Activated T-cell treated with anti-CD3 and anti-CD28 coated beads, Interleukin-2, amount 50 U/mL, for 1 hour (primary cell): ENCODE measurements around the gene DPM2.
A peak's percentile ranks its signal among the peaks of the same experiment; 100 is the strongest.

ENCODE experiments used
- DNase-seq: peaks from one replicate; pipeline ENCODE4 v3.0.0-alpha.2; 2020

The DPM2 gene

DNA sequence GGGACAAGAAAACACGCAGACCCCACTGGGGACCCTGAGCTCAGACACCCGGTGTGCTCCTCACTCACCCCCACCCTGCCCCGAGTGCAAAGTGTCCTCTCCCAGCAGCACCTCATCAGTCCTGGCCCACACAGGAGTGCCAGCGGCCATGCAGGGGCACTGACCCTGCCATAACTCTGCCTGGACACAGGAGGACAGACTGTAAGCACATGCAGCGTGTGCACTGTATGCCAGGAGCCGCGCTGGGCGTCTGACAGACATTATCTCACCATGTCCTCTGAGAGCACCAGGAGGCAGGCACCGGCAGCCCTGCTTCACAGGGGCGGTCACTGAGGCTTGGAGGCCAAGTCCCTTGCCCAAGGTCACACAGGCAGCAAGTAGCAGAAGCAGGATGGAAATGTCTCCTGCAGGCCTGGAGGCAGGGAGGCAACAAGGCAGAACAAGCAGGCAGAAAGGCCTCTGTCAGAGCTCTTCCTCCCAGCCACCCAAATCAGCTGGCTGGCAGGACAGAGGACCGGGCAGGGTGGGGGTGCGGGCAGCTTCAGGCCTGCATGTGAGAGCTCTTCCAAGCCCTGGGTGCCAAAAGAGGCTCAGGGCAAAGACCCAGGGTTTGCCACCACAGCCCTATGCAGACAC, 34.7 kb upstream of the DPM2 start:
- peak; percentile 38 for DNase-seq

DNA sequence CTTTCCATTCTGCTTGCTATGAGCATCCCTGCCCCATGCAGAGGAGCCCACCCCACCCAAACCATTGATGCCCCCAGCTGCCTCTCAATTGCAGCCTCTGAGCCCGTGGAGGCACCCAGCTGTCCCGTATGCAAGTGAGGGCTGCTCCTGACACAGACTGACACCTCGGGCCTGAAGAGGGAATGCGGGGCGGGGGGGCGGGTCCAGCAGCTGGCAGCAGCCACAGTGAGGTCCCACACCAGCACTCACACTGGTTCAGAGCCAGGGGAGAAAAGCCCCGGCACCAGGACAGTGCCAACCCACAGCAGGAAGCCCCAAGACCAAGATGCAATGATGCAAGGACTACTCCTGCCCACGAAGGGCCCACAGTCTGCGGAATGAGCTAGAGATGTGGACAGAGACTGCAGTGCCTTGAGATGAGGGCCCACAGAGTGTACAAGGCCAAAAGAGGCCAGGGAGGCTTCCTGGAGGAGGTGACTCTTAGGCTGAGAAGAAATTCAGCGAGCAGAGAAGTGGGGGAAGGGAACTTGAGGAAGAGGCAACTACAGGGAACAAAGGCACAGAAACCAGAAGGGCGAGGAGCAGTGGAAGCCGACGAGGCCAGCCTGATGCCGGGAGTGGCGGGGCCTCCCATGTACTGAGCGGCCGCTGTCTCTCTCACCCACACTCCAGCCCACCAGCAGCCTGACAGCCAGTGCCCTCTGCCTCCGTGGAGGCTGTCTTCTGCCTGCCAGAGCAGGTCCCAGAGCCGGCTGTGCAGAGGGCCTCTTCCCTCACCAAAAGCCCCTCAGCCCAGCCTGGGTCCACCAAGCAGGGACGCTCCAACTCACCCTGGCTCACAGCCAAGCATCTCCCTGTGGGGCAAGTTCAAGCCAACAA, 33.9 kb upstream of the DPM2 start:
- peak; percentile 43 for DNase-seq

- DNase-seq, result peak; percentile 64
These were observed 33.0 kb upstream of the DPM2 start for GRCh38 chr9:127970401-127971313.

- DNase-seq, result no peak
These were observed 31.2 kb upstream of the DPM2 start for GRCh38 chr9:127968700-127969383.

- DNase-seq, result peak; percentile 58
These were observed 30.4 kb upstream of the DPM2 start for GRCh38 chr9:127968042-127968441.

- DNase-seq, result peak; percentile 22
These were observed 29.6 kb upstream of the DPM2 start for GRCh38 chr9:127967151-127967809.

GRCh38 chr9:127966416-127967150, 28.9 kb upstream of the DPM2 start:
- no peak for DNase-seq

- no peak for DNase-seq
These were observed 28.3 kb upstream of the DPM2 start for GRCh38 chr9:127965953-127966352.

DNA sequence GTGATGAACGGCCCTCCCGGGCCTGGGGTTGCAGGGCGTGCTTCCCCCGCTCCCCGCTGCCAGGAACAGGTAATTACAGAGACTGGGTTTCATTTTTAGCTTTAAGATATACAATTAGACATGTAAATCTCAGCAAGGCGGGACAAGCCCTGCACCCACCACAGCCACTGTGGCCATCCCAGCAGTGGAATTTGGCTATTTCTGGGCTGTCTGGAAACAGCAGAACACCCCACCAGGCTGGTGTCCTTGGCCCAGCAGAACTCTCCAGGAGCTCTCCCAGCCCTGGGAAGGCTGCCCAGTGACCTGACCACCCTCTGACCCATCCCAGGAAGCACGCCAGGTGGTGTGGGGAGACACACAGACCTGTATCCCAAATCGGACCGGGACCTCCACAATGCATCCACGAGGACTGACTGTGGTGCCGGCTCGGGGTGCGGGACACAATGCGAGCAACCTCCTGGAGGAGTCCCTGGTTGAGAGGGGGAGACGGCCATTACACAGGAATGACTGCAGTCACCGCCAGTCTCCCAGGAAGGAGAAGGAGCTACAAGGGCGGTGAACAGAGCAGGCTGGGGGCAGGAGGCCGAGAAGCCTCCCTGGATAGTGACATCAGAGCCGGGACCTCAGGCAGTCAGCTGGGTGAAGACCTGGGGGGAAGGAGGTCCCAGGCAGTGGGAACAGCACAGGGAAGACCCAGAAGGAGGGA, 25.9 kb upstream of the DPM2 start:
- DNase-seq, result no peak

GRCh38 chr9:127963041-127963358, 25.3 kb upstream of the DPM2 start:
- no peak for DNase-seq

GRCh38 chr9:127962278-127962677, 24.6 kb upstream of the DPM2 start:
- DNase-seq, result no peak

DNA sequence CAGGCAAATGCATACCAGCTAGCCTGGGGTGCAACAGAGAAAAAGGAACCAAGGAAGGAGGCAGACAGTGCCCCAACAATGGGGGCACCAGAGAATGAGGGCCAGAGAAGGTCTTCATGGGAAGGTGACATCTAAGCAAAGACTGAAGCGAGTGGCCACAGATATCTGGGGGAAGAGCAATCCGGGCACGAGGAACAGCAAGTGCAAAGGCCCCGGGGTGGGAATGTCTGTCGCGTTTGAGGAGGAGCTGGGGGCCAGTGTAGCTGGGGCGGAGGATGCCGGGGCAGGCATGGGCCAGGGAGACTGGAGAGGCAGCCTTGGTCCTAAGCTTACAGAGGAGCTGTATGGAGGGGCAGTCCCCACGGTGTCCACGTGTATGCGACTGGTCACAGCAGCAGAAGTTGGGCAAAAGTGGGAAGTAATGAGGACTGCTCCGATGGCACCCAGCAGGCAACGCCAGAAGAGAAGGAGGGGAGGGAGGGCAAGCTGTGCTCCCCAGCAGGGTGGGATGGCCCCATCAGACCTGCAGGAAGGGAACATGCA, 24.0 kb upstream of the DPM2 start:
- DNase-seq, result no peak

DNA sequence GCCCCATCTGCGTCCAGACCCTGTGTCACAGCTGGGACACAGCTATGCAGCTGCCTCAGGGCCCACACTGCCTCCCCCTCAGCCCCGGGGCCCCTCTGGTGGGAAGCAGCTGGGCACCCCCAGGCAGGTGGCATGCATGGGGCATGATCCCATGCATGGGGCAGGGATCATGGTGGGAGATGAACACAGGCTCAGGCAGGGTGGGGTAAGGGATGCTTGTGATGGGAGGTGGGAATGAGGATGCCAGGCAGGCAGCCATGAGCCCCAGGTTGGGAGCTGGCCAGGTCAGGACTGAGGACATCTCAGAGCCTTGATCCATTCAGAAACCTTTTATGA, 23.5 kb upstream of the DPM2 start:
- no peak for DNase-seq

GRCh38 chr9:127960410-127961154, 22.9 kb upstream of the DPM2 start:
- DNase-seq, result no peak

DNA sequence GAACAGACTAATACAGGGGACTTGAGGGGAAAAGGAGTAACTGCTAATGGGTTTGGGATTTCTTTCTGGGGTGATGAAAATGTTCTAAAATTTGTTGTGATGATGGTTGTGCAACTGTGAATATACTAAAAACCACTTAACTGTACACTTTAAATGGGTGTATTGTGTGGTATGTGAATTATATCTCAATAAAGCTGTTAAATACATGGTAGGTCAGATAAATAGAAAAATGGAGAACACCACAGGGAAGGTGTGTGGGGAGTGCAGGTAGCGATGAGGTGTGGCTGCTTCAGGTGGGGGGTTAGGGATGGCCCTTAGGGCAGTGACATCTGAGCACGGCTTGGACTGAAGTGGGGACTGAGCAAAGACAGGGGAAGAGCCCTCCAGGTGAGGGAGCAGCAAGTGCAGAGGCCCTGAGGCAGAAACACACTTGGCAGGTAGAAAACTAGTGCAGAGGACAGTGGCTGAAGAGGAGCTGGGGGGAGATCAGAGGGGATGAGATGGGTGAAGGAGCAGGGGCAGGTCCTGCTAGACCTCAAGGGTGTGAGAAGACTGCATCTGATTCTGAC, 22.3 kb upstream of the DPM2 start:
- DNase-seq, result no peak

- no peak for DNase-seq
These were observed 21.7 kb upstream of the DPM2 start for GRCh38 chr9:127959398-127959797.

GRCh38 chr9:127958728-127959127, 21.1 kb upstream of the DPM2 start:
- DNase-seq, result no peak

DNA sequence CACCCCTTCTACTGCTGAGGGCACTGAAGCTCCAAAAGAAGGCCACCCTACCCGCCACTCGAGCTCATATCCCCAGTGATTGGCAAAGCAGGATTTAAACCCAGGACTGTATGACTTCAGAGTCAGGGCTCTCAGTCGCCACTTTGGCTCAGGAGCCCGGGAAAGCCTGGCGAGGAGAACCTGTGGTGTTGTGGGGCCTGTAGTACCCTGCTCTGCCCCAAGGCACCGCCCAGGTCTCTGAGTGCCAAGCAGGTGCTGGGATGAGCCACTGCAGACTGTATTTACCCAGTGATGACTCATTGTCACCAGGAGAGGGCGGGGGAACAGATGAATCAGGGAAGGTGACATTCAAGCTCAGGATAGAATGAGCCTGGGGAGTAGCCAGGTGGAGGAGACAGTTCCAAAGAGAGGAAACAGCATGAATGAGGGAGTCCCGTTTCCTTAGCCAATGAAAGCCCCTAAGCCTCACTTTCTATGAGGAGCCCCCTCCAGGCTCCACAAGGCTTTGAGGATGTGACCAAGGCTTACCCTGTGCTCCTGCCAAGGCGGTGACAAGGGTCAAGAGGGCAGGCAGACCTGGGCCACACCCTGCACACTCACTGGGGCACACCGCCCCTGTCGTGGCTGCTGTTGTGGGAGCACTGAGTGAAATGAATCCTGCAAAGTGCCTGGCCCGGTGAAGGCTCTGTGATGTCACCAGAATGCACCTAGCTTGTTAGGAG, 17.8 kb upstream of the DPM2 start:
- DNase-seq, result peak; percentile 82

- no peak for DNase-seq
These were observed 17.2 kb upstream of the DPM2 start for GRCh38 chr9:127954831-127955293.
